Pancreas (tissue), 10 donors: ENCODE measurements around the gene LONP2. TPM values are rescaled to one million over a fixed set of nuclear protein-coding genes. Genes with fewer than 3 reads are reported as not detected.
"Not testable (repeated sequence)": the region's sequence is repeated elsewhere in the genome, so short reads cannot be mapped to it uniquely, and the experiment has no call there.

Experiments used
- ATAC-seq, 4 donors: fragments of 200-7000 bp; cut with Tn5 transposase; one replicate each; pipeline versions ENCODE4 v1.8.0 to v1.9.1; 2020; ENCODE audit warnings: mild to moderate bottlenecking in 4 of 4, moderate library complexity in 4 of 4
- DNase-seq, 6 donors: peaks; one replicate each; pipeline ENCODE4 v3.0.0-alpha.2; 2020
- FAIRE-seq: peaks from 2 replicates; lab custom pipeline; 2012; peaks lifted over from hg19 to GRCh38; lab: Jason Lieb, UNC
- H3K27ac ChIP-seq, 4 donors: fragments of 200-600 bp; sonication (generic); 1 replicate in 3 of 4; 2 replicates in 1 of 4; pipeline versions ENCODE4 v1.5.0 to v1.8.0; 2020
- H3K27me3 ChIP-seq, 4 donors: fragments of 200-600 bp; one replicate each; pipeline ENCODE4 v1.8.0; 2021
- H3K36me3 ChIP-seq, 3 donors: fragments of 200-600 bp; sonication (generic) in 1 of 3; one replicate each; pipeline versions ENCODE4 v1.5.0 to v1.8.0; 2020 to 2021
- H3K4me1 ChIP-seq, 3 donors: fragments of 200-600 bp; one replicate each; pipeline ENCODE4 v1.8.0; 2021
- H3K4me3 ChIP-seq, 4 donors: fragments of 200-600 bp; sonication (generic) in 2 of 4; one replicate each; pipeline versions ENCODE4 v1.5.0 to v1.8.0; 2020 to 2021
- H3K9me3 ChIP-seq, 4 donors: fragments of 200-600 bp; one replicate each; pipeline ENCODE4 v1.8.0; 2021
- CTCF ChIP-seq, 4 donors: fragments of 200-600 bp; sonication (generic) in 3 of 4; IDR thresholded peaks; one replicate each; pipeline versions ENCODE4 v1.5.0 to v1.8.0; 2021; ENCODE audit warnings: antibody characterized with exemption in 4 of 4
- WGBS, 2 donors: extraction: QIAGEN DNeasy Blood & Tissue Kit; methylation state at CpG; one replicate each; pipeline ENCODE4 v1.1.7; 2013; 5-methylcytosine and 5-hydroxymethylcytosine counted together
- intact Hi-C, 3 donors: fragments of 100-400 bp; cut with DNase I; formaldehyde crosslinking; loops; one replicate each; pipeline versions ENCODE4 v1.11.1 to v1.14.2; 2022
- polyA plus RNA-seq, 2 donors: library from polyadenylated mRNA; stranded (reverse); fragments of 200-250 nt; gene quantifications; one replicate each; pipeline ENCODE4 v1.2.3, GENCODE V29; 2013
- total RNA-seq, 6 donors: library from RNA; stranded (reverse); fragmentation: NEBNext Ultra II Directional in 4 of 6; extraction: Animal tissue kit (Norgen Biotek cat#: 25700) in 4 of 6; gene quantifications; one replicate each; pipeline versions ENCODE4 v1.2.1 to v1.2.4, GENCODE V29; 2021 to 2023
- donor health status: healthy with polysubstance abuse.
- donor health status: DM: no; HTN: no; CAD: no; lungs with moderate emphysema.
- donor health status: DM: no; HTN: no; CAD: no.
- donor health status: control.
- donor health status: control.
- donor health status: Bipolar disorder and iron deficiency.
- donor health status: DM: yes; HTN: yes; CAD: no.
- donor health status: DM: no; HTN: no; CAD: no.
- donor health status: DM: no; HTN: no; CAD: no.
- donor health status: DM: yes; HTN: yes; CAD: no.

Gene LONP2
- total and polyA plus RNA-seq, 8 donors: 31.4 to 49.1 (median 41.6) TPM

GRCh38 chr16:48235058-48235555 lies 9.0 kb upstream of the LONP2 start:
- no peak for TF ChIP-seq CTCF (IDR thresholded peaks at IDR 0.05)
- 76 to 83% methylated on average over 6 of the region's 6 CpGs for WGBS, 2 donors
- FAIRE-seq: no peak

GRCh38 chr16:48235556-48236136 lies 8.5 kb upstream of the LONP2 start:
- H3K9me3 ChIP-seq: no peaks in the 10 kb centered on the region
- H3K4me3 ChIP-seq: no peak overlapping the region
- peak in 3 of 4 donors; percentile 43 to 57 (median 48) for ATAC-seq
- H3K36me3 ChIP-seq: no peaks in the 10 kb centered on the region
- WGBS, 2 donors: 60 to 69% methylated on average over 6 of the region's 6 CpGs
- no peak for FAIRE-seq
- no peaks in the 10 kb centered on the region for H3K27me3 ChIP-seq
- H3K27ac ChIP-seq: no peak overlapping the region
- TF ChIP-seq CTCF (IDR thresholded peaks at IDR 0.05): no peak
- no peak for DNase-seq
- intact Hi-C loops: no loop called here
- peaks cover 0 to 5% (median 0%) of the 10 kb centered on the region in 3 donors for H3K4me1 ChIP-seq

More at GRCh38 chr16:48235058-48235555, 9.0 kb upstream of the LONP2 start:
- Histone ChIP-seq H3K4me3 (no peak overlapping the region), H3K36me3 (no peaks in the 10 kb centered on the region), H3K27ac (no peak overlapping the region), H3K4me1 (peaks cover 0 to 5% (median 0%) of the 10 kb centered on the region in 3 donors), H3K27me3 (no peaks in the 10 kb centered on the region), H3K9me3 (no peaks in the 10 kb centered on the region)
- DNase-seq (no peak), ATAC-seq (no peak)
- intact Hi-C loops: no loop called here

GRCh38 chr16:48236286-48236685 lies 7.8 kb upstream of the LONP2 start:
- DNase-seq (no peak), FAIRE-seq (no peak), ATAC-seq (no peak)
- Histone ChIP-seq H3K4me3 (no peak overlapping the region), H3K36me3 (no peaks in the 10 kb centered on the region), H3K27ac (no peak overlapping the region), H3K4me1 (peaks cover 0 to 5% (median 0%) of the 10 kb centered on the region in 3 donors), H3K27me3 (no peaks in the 10 kb centered on the region), H3K9me3 (no peaks in the 10 kb centered on the region)
- no peak for TF ChIP-seq CTCF (IDR thresholded peaks at IDR 0.05)
- intact Hi-C loops: no loop called here
- WGBS, 2 donors: 88 to 90% methylated on average over 1 of the region's 1 CpG

GRCh38 chr16:48240147-48240546 lies 4.0 kb upstream of the LONP2 start:
- H3K4me1 ChIP-seq, intact Hi-C loops, FAIRE-seq, DNase-seq, H3K9me3 ChIP-seq, H3K27me3 ChIP-seq, H3K36me3 ChIP-seq, ATAC-seq, H3K27ac ChIP-seq, H3K4me3 ChIP-seq: not testable (repeated sequence)
- WGBS, 2 donors: 91 to 96% methylated on average over 3 of the region's 3 CpGs

GRCh38 chr16:48244863-48245195 lies 729 bp downstream of the LONP2 start:
- FAIRE-seq (no peak), ATAC-seq (no peak), DNase-seq (no peak)
- 2 to 3% methylated on average over 8 of the region's 8 CpGs for WGBS, 2 donors
- H3K9me3 ChIP-seq: no peaks in the 10 kb centered on the region
- H3K27me3 ChIP-seq: no peaks in the 10 kb centered on the region
- intact Hi-C loops: no loop called here
- H3K36me3 ChIP-seq: no peaks in the 10 kb centered on the region
- H3K4me3 ChIP-seq: peak overlapping the region; percentile 60 to 97 (median 94)
- H3K27ac ChIP-seq: peak overlapping the region; percentile 76 to 93 (median 90)
- peaks cover 14 to 26% (median 20%) of the 10 kb centered on the region in 3 donors for H3K4me1 ChIP-seq
- no peak for TF ChIP-seq CTCF (IDR thresholded peaks at IDR 0.05)
